NCI-H526 (cell line): ENCODE data around the gene MCTP2.
A peak's percentile ranks its signal among the peaks of the same experiment; 100 is the strongest.
"Not testable (repeated sequence)": the region's sequence is repeated elsewhere in the genome, so short reads cannot be mapped to it uniquely, and the experiment has no call there.

Source experiments
- DNase-seq, 2 experiments: peaks; one replicate each; lab custom pipeline; 2025; lab: John Stamatoyannopoulos, UW

Gene MCTP2

GRCh38 chr15:94235041-94235440 is 3.7 kb downstream of the MCTP2 start:
- DNase-seq = no peak

GRCh38 chr15:94235646-94236045 is 4.3 kb downstream of the MCTP2 start:
- DNase-seq = no peak

GRCh38 chr15:94236608-94237007 is 5.2 kb downstream of the MCTP2 start:
- no peak for DNase-seq

- DNase-seq = no peak
These were observed 6.5 kb downstream of the MCTP2 start for GRCh38 chr15:94237903-94238302.

- no peak for DNase-seq
These were observed 7.3 kb downstream of the MCTP2 start for GRCh38 chr15:94238539-94239118.

- no peak for DNase-seq
These were observed 8.1 kb downstream of the MCTP2 start for GRCh38 chr15:94239474-94239873.

- DNase-seq = no peak
These were observed 9.1 kb downstream of the MCTP2 start for GRCh38 chr15:94240480-94240879.

GRCh38 chr15:94242257-94242656 is 10.9 kb downstream of the MCTP2 start:
- DNase-seq = no peak

- DNase-seq = not testable (repeated sequence)
These were observed 11.6 kb downstream of the MCTP2 start for GRCh38 chr15:94243003-94243402.

GRCh38 chr15:94243418-94243817 is 12.1 kb downstream of the MCTP2 start:
- no peak for DNase-seq

- DNase-seq = no peak
These were observed 14.7 kb downstream of the MCTP2 start for GRCh38 chr15:94246016-94246415.

- DNase-seq = no peak
These were observed 16.7 kb downstream of the MCTP2 start for GRCh38 chr15:94247789-94248638.

GRCh38 chr15:94250801-94251200 is 19.4 kb downstream of the MCTP2 start:
- no peak for DNase-seq

- no peak for DNase-seq
These were observed 20.9 kb downstream of the MCTP2 start for GRCh38 chr15:94252223-94252766.

GRCh38 chr15:94252906-94253491 is 21.6 kb downstream of the MCTP2 start:
- no peak for DNase-seq

- DNase-seq = no peak
These were observed 22.4 kb downstream of the MCTP2 start for GRCh38 chr15:94253742-94254141.

- DNase-seq = no peak
These were observed 24.2 kb downstream of the MCTP2 start for GRCh38 chr15:94255540-94255939.

- no peak for DNase-seq
These were observed 25.1 kb downstream of the MCTP2 start for GRCh38 chr15:94256511-94256910.

- DNase-seq = not testable (repeated sequence)
These were observed 26.4 kb downstream of the MCTP2 start for GRCh38 chr15:94257776-94258175.

- DNase-seq = peak; percentile 89 to 94
These were observed 26.9 kb downstream of the MCTP2 start for GRCh38 chr15:94258246-94258645.

GRCh38 chr15:94259121-94259751 is 27.9 kb downstream of the MCTP2 start:
- no peak for DNase-seq

GRCh38 chr15:94259863-94260262 is 28.5 kb downstream of the MCTP2 start:
- DNase-seq = no peak
